Fibroblast of peridontal ligament (primary cell): ENCODE data around the gene SOCS7.
"Not testable (repeated sequence)": the region's sequence is repeated elsewhere in the genome, so short reads cannot be mapped to it uniquely, and the experiment has no call there.

Experiments used
- DNase-seq: peaks from one replicate; pipeline ENCODE4 v3.0.0-alpha.2; 2010; ENCODE audit errors: extremely low read depth

SOCS7 gene

DNA sequence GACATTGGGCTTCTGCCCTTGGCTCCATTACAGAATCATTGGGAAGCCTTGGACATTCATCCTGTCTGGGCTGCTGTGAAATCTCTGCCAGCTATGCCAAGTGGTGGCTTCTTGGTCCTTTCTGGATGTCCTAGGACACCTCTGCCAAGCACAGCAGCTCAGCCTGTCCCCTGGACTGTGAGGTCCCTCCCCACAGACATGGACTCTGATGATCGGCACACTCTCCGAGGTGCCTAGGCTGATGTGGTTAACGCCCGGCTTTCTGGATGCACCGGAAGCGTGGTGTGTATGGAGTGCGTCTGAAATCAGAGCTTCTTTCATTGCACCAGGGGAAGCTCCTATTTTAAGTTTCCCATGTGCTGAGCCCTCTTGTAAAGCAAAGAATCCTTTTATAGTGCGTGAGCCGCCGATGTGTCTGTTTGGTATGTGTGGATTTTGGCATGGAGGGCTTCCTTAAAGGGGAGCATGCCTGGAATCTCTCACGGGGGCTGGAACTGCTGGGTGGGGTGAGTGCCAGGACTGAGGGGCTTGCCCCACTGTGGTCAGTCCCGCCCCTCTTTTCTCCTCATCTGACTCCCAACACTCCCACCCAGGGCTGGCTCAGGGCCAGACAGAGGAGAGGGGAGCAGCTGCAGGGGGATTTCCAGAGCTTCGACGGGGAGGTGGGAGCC lies 69.7 kb downstream of the SOCS7 start:
- DNase-seq = peak; percentile 64

DNA sequence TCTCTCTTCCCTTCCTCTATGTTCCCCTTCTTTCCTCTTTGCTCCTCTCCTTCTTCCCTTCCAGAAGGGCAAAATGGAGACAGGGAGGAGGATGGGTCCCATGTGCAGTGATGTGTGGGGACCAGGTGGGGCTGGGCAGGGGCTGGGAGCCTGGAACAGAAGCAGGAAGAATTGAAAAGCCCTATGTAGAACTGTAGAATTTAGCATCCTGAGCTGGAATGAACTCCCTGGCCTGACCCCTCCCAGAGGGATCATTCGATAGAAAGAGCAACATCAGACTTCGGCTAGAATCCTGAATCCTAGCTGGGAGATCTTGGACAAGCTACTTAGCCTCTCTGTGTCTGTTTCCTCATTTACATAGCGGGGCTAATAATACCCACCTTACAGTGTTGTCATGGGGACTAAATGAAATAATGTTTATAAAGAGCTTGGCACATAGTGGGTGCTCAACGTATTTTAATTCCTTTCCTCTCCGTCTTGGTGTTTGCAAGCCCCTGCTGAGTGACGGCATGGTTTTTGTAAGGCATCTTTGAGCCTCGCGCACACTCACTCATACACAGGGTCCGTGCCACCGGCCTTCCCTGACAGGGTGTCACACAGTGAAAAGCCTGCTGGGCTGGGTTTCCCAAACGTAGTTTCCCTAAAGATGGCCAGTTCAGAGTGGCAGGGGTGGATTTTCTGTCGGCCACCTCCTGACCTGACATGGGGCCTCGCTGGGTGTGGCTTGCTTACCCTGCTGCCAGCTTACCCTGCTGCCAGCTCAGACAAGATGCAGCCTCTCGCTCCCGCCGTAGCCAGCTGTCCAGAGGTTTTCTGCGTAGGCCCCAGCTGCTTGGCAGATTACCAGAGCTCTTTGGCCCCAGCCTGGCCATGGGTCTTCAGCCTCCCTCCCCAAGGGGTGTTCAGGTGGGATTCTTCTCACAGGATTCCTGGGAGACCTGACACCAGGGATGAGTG lies 70.5 kb downstream of the SOCS7 start:
- no peak for DNase-seq

DNA sequence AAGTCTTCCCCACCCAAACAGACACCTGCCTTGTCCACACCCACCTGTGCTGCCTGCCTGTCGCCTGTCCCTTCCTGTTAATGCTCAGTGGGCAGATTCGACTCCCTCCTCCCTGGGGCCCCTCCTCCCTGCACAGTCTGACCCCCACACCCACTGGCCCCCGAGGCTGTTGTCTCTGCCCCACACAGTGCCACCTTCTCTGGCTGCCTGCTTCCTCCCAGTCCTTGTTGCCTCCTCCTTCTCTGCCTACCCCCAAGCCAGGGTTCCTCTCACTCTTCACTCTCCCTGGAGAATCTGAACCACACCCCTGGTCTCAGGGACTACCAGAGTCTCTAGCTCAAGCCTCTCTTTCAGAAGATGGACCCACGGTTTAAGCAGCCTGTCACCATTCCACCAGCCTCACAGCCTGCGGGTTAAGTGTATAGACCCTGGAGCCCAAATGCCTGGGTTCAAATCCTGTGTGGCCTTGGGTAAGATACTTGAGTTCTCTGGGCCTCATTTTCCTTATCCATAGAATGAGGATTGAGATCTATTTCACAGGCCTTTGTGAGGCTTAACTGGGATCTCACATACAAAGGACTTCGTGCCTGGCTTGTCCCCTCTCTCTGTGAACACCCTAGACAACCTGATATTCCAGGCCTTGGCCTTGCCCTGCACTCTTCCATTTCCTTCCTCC lies 72.8 kb downstream of the SOCS7 start:
- DNase-seq = no peak

DNA sequence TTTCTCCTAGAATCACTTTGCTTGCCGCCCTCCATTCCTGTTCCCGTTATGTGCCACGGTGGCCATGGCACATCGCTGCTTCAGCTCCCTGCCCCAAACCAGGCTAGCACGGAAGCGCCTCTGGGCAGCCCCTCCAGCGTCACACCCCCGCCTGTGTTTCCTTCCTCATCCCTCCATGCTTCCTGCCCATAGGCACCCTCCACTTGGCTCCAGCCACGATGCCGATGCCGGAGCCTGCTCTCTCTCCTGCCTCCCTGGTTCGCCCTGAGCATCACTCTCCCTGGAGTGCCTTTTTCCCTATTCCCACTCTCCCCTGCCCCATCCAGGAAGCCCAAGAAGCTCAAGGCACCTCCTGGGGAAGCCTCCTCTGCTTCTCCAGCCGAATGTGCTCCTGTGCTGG lies 73.4 kb downstream of the SOCS7 start:
- no peak for DNase-seq

DNA sequence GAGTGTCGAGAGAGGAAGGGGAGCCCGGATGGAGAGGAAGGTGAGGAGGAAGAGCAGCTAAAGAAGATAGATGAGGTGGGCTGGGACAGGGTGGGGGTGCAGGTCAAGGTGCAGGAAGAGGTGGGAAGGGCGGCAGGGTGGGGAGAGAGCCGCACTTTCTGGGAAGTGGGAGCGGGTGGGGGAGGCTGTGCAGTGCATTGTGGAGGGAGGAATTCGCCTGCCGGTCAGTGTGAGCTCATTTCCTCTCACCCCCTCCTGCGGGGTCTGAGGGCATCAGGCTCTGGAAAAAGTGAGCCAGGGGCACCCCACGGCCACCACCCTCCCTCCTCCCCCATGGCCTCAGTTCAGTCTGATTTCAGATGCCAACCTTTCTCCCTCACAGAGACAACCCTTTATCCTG lies 74.1 kb downstream of the SOCS7 start:
- DNase-seq = no peak

DNA sequence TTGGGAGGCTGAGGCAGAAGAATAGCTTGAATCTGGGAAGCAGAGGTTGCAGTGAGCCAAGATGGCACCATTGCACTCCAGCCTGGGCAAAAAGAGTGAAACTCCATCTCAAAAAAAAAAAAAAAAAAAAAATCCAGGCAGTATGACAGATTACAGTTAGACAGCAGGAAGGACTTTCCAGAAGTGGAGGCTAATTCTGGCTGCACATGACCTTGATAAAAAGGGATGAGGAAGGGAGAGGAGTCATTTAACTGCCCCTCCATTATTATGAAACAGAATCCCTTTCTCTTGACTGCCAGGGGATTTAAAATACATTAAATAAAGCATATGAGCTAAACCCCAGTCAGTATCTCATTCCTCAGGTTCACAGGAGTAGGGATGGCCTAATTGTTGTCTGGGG lies 74.8 kb downstream of the SOCS7 start:
- no peak for DNase-seq

DNA sequence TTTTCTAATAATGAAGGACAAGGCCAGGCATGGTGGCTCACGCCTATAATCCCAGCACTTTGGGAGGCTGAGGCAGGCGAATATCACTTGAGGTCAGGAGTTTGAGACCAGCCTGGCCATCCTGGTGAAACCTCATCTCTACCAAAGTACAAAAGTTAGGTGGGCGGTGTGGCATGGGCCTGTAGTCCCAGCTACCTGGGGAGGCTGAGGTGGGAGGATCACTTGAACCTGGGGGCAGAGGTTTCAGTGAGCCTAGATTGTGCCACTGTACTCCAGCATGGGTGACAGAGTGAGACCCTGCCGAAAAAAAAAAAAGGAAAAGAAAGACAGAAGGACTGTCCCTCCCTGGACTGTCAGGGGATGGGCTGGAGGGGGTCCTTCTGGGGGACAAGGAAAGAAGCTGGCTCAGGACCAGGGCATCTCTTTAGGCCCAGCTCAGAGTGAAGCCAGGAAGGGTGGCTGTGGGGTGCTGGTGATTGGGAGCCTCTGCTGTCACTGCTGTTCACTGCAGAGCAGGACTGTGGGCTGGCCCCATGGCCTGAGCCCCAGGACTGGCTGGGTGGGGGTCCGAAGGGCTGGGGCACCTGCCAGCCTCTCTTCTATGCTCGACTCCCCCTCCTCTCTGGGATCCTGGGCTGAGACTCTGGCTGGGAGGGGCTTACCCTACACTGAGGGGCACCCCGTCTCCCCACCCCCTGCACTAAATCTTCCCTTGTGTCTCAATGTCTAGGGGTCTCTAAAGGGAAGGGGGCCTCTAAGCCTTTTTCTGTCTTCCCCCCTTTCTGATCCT lies 75.7 kb downstream of the SOCS7 start:
- DNase-seq = no peak

DNA sequence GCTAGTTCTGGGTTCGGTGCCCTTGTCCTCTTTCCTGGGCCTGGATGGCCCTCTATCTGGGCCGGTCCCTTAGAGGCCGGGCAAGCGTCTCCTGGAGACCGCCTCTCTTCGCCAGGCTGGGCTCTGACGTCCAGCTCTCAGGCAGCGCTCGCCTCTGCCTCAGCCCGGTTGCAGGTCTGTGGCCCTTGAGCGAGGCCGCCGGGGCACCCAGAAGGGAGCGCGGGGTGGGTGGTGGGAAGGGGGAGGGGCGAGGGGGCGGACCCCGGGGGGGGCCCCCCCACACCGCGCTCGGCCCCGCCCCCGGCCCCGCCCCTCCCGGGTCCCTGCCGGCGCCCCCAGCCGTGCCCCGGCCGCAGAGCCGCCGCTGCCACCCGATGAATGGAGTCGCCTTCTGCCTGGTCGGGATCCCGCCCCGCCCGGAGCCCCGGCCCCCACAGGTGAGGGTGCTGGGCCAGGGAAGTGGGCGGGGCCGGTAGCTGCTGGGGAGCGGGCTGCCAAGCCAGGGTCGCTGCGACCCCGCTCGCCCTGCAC lies 76.5 kb downstream of the SOCS7 start, which contains the start of gene ARHGAP23:
TSS of gene ARHGAP23 (plus strand) at position 353 of the 531 bp plus-strand sequence. CDS start at position 375, 22 bp downstream.
- DNase-seq = peak; percentile 68

DNA sequence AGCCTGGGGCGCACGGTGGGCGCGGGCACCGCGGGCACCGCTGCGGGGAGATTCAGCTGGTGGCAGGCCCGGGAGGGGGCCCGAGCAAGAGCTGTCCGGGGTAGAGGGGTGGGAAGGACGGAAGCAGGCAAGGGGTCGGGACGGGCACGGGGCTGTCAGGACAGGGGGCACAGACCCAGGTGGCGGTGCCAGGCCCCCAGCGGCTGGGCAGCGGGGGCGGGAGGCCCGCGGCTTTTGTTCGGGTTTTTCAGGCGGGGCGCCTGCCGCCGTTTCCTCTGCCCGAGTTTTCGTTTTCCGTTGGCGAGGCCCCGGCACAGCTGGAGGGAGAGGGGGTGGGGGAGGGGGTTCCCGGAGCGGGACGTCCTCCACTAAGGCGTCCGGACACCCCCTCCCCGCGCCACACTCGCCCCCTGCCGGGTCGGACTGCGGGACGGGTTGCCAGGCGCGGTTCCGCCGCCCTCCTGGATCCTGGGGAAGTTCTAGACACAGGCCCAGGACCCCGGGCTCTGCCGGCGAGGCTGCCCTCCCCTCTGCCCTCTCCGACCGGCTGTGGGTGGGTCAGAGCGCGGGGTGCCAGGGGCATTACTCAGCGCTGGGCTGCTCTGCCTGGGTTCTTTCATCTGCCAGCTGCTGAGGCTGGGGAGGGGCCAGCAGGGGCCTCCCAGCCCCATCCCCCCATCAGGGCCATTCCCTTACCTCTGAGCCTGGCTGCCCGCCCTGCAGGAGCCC lies 77.2 kb downstream of the SOCS7 start:
- peak; percentile 52 for DNase-seq

DNA sequence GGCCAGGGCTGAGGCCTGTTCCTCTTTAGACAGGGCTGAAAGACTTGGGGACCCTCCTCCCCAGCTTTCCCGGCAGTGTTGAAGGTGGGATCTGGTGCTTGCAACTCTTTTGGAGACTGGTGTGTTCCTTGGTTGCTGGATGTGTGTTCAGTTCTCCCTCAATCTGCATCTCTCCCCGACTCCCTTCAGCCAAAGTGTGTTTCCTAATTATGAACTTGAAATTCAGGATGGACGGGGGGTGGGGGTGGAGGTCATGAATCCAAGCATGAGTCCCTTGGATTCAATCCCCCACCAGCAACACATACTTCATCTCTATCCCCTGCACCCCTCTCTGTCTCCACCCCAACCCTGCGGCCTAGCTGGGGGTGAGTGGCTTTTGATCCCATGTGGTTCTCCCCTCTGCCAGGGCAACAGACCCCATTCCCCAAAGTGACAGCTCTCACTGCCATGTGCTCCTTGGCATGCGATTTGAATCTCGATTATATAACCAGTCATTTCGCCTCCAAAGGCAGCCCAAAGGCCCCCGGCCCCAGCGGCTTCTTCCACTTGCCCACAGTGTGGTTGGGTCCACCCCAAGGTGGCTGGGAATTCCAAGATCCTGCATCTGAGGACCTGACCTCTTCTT lies 77.9 kb downstream of the SOCS7 start:
- DNase-seq = no peak

DNA sequence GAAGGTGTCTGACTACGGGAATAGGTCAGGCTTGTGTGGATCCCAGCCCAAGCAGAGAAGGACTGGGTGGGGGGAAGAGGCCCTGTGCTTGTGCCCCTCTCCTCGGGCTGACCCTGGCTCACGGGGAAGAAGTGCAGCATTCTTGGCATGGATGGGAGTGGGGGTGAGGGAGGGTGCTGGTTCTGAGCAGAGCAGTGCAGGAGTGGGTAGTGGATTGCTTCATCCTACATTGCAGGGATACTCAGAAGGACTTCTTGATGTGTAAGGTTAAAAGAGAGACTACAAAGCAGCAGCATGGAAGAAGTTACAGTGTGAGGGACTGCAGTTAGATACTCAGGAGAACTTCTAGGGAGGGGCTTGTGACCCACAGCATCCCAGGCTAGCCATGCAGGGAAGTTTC lies 78.7 kb downstream of the SOCS7 start:
- DNase-seq = peak; percentile 51

DNA sequence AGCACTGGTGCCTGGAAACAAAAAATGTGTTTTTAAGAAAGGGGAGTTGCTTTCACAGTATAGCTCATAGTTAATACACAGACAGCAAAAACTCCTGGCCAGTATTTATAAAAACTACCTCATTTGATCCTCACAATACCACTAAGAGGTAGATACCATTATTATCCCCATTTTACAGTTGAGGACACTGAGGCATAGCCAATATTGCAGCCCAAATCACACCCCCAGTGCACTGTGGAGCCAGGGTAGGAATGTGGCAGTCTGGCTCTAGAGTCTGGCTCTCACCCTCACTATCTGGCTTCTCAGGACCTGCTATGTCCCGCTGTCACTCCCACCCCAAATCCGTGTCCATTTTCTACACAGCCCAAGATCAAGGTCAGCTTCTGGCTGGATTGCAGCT lies 79.2 kb downstream of the SOCS7 start:
- DNase-seq = no peak

DNA sequence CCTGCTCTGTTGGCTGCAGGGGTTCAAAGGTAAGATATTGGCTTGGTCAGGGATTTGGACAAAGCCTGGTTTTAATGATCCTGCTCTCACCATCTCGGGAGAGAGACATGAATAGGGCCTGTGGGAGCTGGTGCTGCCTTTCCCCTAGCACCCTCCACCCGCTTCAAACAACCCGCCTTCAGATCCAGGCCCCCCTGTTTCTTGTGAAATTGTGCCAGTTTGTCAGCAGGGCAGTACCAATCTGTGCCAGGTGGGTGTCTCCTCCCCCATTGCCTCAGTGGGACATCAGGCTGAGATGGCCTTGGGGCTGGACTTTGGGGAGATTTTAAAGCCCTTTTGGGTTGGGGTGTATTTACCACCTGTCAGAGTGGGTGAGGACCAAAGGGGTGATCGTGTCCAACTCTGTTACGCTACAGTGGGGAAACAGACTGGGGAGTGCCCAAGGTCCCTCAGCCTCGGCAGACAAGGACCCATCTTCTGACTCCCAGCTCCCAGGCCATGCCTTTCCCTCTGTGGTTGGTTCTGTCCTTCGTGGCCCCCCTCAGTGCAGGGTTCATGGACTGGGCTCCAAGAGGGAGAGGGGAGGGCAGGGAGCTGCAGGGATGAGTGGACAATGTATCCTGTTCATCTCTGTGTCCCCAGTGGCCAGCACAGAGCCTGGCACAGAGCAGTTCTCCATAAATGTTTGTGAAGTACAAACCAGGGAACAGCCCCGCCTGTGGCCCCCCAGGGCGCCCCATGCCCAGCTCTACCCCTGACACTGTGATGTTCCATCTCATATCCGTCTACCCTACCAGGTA lies 79.9 kb downstream of the SOCS7 start:
- DNase-seq = no peak

DNA sequence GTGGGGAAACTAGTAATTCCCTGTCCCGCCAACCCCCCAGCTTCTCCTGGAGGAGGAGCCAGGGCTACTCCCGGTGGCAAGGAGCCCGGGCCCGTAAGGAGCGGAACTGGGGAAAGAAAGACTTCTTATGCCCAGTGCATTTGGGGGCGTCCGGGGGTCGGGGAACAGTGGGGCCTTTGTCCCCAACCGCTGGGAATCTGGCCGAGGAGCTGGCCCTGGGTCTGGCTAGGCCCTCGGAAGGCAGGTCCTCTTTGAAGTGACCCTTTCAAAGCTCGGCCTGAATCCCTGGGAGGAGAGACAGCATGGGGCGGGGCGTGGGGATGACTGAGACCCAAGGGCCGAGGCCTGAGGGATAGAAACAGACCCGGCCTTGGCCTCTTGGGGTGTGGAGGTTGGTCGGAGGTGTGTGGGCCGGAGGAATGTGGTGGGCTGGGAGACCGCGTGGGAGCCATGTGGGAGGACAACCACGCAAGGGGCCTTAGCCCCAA lies 82.6 kb downstream of the SOCS7 start:
- DNase-seq = no peak

DNA sequence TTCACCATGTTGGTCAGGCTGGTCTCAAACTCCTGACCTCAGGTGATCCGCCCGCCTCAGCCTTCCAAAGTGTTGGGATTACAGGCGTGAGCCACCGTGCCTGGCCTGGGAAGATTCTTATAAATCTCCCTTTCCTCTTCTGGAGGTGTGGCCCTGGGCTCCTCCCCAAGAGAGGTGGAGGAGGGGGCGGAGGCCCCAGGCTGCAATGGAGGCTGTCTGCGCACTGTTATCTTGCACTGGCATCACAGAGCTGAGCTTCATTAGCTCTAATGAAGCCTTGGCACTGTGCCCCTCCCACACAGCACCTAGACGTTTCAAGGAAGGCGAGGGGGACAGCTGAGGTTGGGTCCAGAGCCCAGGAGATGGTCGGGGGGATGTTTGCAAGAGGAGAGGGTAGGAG lies 84.2 kb downstream of the SOCS7 start:
- DNase-seq = no peak

DNA sequence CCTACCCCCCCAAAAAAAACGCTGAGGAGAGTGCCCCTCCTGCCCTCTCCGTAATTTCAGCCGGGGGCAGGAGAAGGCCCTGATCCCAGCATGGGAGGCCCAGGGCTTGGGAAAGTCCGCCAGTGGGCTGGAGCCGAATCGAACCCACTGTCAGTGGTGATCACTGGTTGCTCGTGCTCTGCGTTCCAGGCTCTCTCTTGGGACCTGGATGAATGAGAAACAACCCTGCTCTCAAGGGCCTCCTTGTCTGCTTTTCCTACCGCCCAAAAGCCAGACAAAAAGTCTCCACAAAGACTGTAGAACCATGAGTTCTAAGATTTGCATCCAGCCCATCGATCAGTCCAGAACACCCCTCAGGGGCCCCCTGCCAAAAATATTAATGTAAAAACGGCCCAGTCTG lies 84.7 kb downstream of the SOCS7 start:
- DNase-seq = no peak

DNA sequence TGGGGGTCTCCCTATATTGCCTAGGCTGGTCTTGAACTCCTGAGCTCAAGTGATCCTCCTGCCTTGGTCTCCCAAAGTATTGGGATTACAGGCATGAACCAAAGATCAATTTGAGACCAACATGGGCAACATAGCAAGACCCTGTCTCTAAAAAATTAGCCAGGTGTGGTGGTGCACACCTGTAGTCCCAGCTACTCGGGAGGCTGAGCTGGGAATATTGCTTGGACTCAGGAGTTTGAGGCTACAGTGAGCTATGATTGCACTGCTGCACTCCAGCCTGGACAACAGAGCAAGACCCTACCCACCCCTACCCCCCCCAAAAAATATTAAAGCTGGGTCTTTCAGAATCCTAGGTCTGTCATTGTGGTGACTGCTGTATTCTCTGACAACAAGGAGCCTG lies 85.7 kb downstream of the SOCS7 start:
- not testable (repeated sequence) for DNase-seq

DNA sequence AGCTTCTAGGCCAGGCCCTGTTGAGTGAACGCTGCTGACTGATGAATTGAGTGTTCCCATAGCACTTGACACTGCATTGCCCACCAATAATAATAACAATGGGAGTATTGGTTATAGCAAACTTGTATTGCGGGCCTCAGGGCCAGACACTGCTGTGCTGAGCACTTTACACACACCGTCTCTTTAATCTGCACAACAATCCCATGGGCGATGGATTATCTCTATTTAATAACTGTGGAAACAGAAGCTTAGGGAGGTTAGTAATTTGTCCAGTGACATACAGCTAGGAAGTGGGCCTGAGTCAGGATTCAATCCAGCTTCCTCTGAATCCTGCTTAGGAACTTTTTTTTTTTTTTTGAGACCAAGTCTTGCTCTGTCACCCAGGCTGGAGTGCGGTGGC lies 87.8 kb downstream of the SOCS7 start:
- DNase-seq = no peak
